Measurements from ENCODE around the gene PNRC1. TPM values are rescaled to one million over a fixed set of nuclear protein-coding genes. Genes with fewer than 3 reads are reported as not detected.

The PNRC1 gene
- total and polyA plus RNA-seq, 2 experiments from 2014 or later: 181 to 226 TPM

- Histone ChIP-seq H2AFZ (no peak overlapping the region), H3K79me2 (no peaks in the 10 kb centered on the region), H3K4me3 (no peak overlapping the region), H3K27me3 (no peaks in the 10 kb centered on the region), H3K36me3 (replicated peaks; ENCODE audit: insufficient read depth, low read depth) (no peaks in the 10 kb centered on the region), H3K9me2 (replicated peaks; ENCODE audit: insufficient read depth) (no peaks in the 10 kb centered on the region), H3K9me3 (ENCODE audit: low read depth) (no peaks in the 10 kb centered on the region), H3K27ac (peak overlapping the region; percentile 47), H3K4me1 (ENCODE audit: insufficient read depth) (peaks cover 7% of the 10 kb centered on the region), H3K4me2 (peak overlapping the region; percentile 31), H4K20me1 (ENCODE audit: insufficient read depth, poor library complexity, severe bottlenecking) (no peaks in the 10 kb centered on the region)
- WGBS (ENCODE audit: low lambda C conversion rate, missing lambda C conversion rate): 58% methylated on average over 3 of the region's 3 CpGs
- TF ChIP-seq CTCF (IDR thresholded peaks at IDR 0.05; ENCODE audit: poor library complexity): no peak
- no peak for TF ChIP-seq EZH2phosphoT487 (IDR thresholded peaks at IDR 0.05; ENCODE audit: low read depth, severe bottlenecking, unreplicated experiment)
- TF ChIP-seq EZH2 (IDR thresholded peaks at IDR 0.05; ENCODE audit: borderline replicate concordance): no peak
- peak; percentile 43 for DNase-seq (ENCODE audit: low spot score)
Observed at GRCh38 chr6:89050155-89050554, 30.4 kb upstream of the PNRC1 start.

GRCh38 chr6:89050697-89051096, 29.9 kb upstream of the PNRC1 start:
- H3K9me2 ChIP-seq (replicated peaks; ENCODE audit: insufficient read depth): no peaks in the 10 kb centered on the region
- H3K4me2 ChIP-seq: no peak overlapping the region
- 81% methylated on average over 3 of the region's 3 CpGs for WGBS (ENCODE audit: low lambda C conversion rate, missing lambda C conversion rate)
- no peaks in the 10 kb centered on the region for H4K20me1 ChIP-seq (ENCODE audit: insufficient read depth, poor library complexity, severe bottlenecking)
- peaks cover 7% of the 10 kb centered on the region for H3K4me1 ChIP-seq (ENCODE audit: insufficient read depth)
- peak overlapping the region; percentile 47 for H3K27ac ChIP-seq
- H3K27me3 ChIP-seq: no peaks in the 10 kb centered on the region
- H2AFZ ChIP-seq: no peak overlapping the region
- H3K36me3 ChIP-seq (replicated peaks; ENCODE audit: insufficient read depth, low read depth): no peaks in the 10 kb centered on the region
- DNase-seq (ENCODE audit: low spot score): no peak
- H3K9me3 ChIP-seq (ENCODE audit: low read depth): no peaks in the 10 kb centered on the region
- no peaks in the 10 kb centered on the region for H3K79me2 ChIP-seq
- TF ChIP-seq EZH2 (IDR thresholded peaks at IDR 0.05; ENCODE audit: borderline replicate concordance) (no peak), EZH2phosphoT487 (IDR thresholded peaks at IDR 0.05; ENCODE audit: low read depth, severe bottlenecking, unreplicated experiment) (no peak), CTCF (IDR thresholded peaks at IDR 0.05; ENCODE audit: poor library complexity) (no peak)
- H3K4me3 ChIP-seq: no peak overlapping the region

DNA sequence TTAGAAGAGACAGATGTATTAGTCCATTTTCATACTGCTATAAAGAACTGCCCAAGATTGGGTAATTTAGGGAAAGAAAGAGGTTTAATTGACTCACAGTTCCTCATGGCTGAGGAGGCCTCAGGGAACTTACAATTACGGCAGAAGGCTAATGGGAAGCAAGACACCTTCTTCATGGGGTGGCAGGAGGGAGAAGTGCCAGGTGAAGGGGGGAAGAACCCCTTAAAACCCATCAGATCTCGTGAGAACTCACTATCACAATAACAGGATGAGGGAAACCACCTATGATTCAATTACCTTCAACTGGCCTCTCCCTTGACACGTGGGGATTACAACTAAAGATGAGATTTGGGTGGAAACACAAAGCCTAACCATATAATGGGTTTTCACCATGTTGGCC, 28.9 kb upstream of the PNRC1 start:
- H3K79me2 ChIP-seq: no peaks in the 10 kb centered on the region
- WGBS (ENCODE audit: low lambda C conversion rate, missing lambda C conversion rate): 78% methylated on average over 3 of the region's 3 CpGs
- no peaks in the 10 kb centered on the region for H3K27me3 ChIP-seq
- no peaks in the 10 kb centered on the region for H3K9me2 ChIP-seq (replicated peaks; ENCODE audit: insufficient read depth)
- H4K20me1 ChIP-seq (ENCODE audit: insufficient read depth, poor library complexity, severe bottlenecking): no peaks in the 10 kb centered on the region
- TF ChIP-seq CTCF (IDR thresholded peaks at IDR 0.05; ENCODE audit: poor library complexity) (no peak), EZH2phosphoT487 (IDR thresholded peaks at IDR 0.05; ENCODE audit: low read depth, severe bottlenecking, unreplicated experiment) (no peak), EZH2 (IDR thresholded peaks at IDR 0.05; ENCODE audit: borderline replicate concordance) (no peak)
- H3K36me3 ChIP-seq (replicated peaks; ENCODE audit: insufficient read depth, low read depth): no peaks in the 10 kb centered on the region
- no peak overlapping the region for H3K27ac ChIP-seq
- no peak overlapping the region for H3K4me2 ChIP-seq
- H3K9me3 ChIP-seq (ENCODE audit: low read depth): no peaks in the 10 kb centered on the region
- H2AFZ ChIP-seq: no peak overlapping the region
- DNase-seq (ENCODE audit: low spot score): no peak
- H3K4me1 ChIP-seq (ENCODE audit: insufficient read depth): peaks cover 7% of the 10 kb centered on the region
- no peak overlapping the region for H3K4me3 ChIP-seq

GRCh38 chr6:89054208-89054607, 26.3 kb upstream of the PNRC1 start:
- Histone ChIP-seq H3K9me3 (ENCODE audit: low read depth) (no peaks in the 10 kb centered on the region), H3K4me3 (no peak overlapping the region), H3K4me1 (ENCODE audit: insufficient read depth) (peaks cover 7% of the 10 kb centered on the region), H2AFZ (no peak overlapping the region), H3K36me3 (replicated peaks; ENCODE audit: insufficient read depth, low read depth) (no peaks in the 10 kb centered on the region), H3K27ac (no peak overlapping the region), H3K4me2 (no peak overlapping the region), H3K27me3 (no peaks in the 10 kb centered on the region), H3K9me2 (replicated peaks; ENCODE audit: insufficient read depth) (no peaks in the 10 kb centered on the region), H3K79me2 (no peaks in the 10 kb centered on the region), H4K20me1 (ENCODE audit: insufficient read depth, poor library complexity, severe bottlenecking) (no peaks in the 10 kb centered on the region)
- WGBS (ENCODE audit: low lambda C conversion rate, missing lambda C conversion rate): 91% methylated on average over 4 of the region's 4 CpGs
- DNase-seq (ENCODE audit: low spot score): no peak
- TF ChIP-seq EZH2 (IDR thresholded peaks at IDR 0.05; ENCODE audit: borderline replicate concordance): no peak
- TF ChIP-seq CTCF (IDR thresholded peaks at IDR 0.05; ENCODE audit: poor library complexity): no peak
- TF ChIP-seq EZH2phosphoT487 (IDR thresholded peaks at IDR 0.05; ENCODE audit: low read depth, severe bottlenecking, unreplicated experiment): no peak
